ENCODE data around the gene SLC22A8.
"Not testable (repeated sequence)": the region's sequence is repeated elsewhere in the genome, so short reads cannot be mapped to it uniquely, and the experiment has no call there.

Gene SLC22A8, protein sequence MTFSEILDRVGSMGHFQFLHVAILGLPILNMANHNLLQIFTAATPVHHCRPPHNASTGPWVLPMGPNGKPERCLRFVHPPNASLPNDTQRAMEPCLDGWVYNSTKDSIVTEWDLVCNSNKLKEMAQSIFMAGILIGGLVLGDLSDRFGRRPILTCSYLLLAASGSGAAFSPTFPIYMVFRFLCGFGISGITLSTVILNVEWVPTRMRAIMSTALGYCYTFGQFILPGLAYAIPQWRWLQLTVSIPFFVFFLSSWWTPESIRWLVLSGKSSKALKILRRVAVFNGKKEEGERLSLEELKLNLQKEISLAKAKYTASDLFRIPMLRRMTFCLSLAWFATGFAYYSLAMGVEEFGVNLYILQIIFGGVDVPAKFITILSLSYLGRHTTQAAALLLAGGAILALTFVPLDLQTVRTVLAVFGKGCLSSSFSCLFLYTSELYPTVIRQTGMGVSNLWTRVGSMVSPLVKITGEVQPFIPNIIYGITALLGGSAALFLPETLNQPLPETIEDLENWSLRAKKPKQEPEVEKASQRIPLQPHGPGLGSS

DNA sequence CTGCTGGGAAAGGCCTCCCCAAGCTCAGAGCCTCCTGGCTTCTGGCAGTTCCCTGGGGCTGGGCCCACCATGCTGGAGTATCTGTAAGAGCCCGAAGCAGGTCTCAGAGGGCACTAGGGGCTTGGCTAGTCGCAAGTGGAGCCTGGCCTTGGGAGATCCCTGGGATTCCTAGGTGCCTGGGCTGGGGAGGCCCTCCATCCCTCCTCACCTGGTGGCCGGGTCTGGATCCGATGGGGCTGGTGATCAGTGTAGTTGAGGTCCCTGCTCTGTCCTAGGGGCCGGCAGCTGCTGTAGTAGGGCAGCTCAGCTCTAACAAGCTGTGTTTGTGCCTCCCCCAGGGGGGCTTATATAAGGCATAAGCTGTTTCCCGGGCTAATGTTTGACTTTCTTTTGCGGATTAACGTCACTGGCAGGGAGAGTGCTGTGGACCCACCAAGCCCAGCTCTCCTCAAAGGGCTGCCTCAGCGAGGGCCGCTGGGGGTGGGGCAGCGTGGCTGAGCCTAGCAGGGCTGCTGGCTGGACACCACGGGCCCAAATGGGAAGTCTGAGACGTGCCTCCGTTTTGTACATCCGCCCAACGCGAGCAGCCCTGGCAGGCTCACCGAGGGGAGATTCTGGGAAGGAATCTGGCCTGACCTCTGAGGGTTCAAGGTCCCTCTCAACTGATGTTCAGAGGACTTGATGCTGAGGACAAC is at the start of gene SLC22A8:
Gene SLC22A8, minus strand, starts transcription at position 321 of the 695 bp plus-strand sequence. CDS start 883 bp downstream, outside the sequence.
- no peak for DNase-seq

DNA sequence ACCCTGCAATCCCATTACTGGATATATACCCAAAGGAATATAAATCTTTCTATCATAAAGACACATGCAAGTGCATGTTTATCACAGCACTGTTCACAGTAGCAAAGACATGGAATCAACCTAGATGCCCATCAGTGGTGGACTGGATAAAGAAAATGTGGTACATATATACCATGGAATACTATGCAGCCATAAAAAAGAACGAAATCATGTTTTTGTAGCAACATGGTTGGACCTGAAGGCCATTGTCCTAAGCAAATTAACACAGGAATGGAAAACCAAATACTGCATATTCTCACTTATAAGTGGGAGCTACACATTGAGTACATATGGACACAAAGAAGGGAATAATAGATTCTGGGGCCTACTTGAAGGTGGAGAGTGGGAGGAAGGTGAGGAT is 30.6 kb upstream of the SLC22A8 start:
- not testable (repeated sequence) for DNase-seq

DNA sequence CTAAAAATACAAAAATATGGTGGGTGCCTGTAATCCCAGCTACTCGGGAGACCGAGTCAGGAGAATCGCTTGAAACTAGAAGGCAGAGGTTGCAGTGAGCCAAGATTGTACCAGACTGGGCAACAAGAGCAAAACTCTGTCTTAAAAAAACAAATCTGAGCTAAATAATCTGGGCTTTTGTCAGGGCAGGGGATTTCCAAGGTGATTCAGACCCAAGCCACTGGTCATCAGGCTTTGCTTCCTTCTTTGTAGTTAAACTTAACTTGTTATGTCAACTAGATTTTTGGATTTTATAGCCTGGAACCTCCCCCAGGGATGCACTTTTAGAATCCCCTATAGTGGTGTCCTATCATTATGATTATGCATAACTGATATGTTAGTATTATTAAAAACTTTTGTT is 27.0 kb upstream of the SLC22A8 start:
- DNase-seq: no peak

DNA sequence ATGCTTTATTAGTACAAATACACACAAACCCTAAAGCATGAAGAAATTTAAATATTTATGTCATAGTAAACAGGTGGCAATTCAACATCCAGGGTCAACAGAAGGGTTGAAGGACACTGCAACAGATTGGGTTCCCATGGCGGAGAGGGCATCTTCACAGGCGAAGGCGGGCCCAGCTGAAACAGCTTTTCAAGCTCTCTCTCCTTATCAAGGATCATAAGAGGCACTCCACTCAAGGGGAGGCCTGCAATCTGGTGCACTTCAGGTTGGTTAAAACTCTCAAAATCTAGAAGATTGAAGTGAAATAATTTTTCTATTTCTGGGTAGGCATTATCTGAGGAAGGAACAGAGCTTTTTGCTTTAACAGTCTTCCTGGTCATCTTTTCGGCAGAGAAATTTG is 16.8 kb upstream of the SLC22A8 start:
- DNase-seq: no peak

DNA sequence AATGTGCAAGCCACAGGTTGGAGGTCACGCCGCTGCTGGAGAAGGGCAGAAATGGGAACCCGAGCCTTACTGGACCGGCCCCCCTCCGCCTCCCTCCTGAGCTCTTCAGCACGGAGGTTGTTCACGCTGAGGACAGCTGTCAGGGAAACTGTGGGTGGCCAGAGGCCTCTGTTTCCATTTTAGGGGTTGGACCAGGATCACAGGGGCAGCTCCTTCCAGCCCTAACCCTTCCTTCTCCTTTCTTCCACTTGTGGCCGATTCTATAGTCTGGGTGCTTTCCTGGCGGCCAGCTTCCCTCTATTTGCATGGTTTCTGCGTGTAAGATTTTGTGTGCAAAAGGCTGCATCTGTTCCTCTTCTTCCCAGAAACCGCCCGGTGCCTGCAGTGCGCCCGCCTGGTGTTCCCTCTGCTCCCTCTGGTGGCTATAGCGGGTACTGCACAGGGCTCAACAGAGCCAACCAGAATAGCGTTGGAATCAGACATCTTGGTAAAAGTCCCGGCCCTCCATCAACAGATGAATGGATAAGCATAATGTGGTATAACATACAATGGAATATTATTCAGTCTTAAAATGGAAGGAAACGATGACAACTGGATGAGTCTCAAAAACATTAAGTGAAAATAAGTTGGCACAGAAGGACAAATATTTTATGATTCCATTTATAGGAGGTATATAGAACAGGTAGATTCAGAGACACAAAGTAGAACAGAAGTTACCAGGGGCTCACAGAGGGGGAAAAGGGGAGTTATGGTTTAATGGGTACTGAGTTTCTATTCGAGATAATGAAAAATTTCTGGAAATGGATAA is 8.4 kb upstream of the SLC22A8 start:
- peak; percentile 59 for DNase-seq

DNA sequence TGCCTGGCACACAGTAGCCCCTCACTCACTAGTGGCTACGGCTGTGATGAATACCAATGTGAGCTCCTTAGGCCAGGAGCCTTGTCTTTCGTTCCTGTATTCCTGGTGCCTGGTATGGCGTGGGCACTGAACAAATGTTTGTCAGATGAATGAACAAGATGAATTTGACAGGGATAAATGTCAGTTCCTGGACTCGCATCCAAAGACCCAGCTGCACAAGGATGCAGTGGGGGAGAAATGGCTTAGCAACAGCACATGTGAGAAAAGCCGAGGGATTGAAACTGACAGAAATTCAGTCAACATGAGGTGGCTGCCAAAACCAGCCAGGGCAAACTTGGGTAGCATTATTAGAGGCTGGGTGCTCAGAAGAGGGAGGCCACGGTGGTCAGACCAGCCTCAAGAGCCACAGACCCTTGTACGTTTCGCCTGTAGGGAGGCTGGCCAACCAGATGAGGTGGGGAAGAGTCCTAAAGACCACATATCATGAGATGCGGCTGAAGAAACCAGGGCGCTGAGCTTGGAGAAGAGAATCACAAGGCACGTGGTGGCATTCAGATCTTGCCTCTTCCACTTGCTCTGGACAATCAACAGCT is 7.7 kb upstream of the SLC22A8 start:
- DNase-seq: no peak

DNA sequence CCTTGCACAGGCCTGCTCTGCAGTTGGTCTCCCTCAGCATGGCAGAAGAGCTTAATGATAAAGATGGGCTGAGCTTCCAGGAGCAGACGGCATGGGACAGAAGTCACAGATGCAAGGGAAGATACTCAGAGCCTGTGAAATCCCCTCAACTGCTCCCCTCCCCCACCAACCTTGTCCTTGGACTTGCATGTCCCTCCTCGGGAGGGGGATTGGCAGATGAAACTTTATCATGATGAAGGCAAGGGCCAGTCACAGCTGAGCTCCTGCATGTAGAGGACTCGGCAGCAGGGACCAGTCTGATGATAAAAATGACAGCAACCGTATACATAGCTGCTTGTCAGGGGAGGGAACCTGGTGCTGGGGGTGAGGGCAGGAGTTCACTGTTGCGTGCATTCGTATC is 6.8 kb upstream of the SLC22A8 start:
- no peak for DNase-seq

DNA sequence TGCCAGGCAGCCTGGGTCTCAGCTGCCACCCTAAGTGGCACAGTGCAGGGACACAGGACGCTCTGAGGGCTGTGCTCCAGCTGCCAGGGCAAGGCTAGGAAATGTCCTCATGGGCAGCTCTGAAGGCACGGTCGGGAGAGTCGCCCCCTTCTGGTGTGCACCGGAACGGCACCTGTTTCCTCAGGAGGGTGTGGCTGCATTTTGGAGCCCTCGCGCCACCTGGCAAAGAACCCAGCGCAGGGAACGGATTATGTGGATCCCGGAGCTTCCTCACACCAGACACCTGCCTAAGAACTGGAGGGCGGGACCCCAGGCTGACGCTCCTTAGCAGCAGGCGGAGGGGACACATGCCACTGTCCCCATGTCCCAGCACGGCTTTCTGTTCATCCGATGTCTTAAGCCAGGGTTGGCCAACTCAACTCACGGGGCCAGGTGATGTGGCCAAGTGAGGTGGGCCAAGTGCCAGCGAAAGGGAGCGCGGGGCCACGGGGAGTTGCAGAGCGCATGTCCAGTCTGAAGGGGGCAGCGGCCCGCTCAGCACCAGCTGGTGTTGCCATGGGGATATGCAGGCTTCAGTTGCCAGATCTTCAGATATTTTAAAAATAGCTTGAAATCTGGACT is 5.1 kb upstream of the SLC22A8 start:
- no peak for DNase-seq

DNA sequence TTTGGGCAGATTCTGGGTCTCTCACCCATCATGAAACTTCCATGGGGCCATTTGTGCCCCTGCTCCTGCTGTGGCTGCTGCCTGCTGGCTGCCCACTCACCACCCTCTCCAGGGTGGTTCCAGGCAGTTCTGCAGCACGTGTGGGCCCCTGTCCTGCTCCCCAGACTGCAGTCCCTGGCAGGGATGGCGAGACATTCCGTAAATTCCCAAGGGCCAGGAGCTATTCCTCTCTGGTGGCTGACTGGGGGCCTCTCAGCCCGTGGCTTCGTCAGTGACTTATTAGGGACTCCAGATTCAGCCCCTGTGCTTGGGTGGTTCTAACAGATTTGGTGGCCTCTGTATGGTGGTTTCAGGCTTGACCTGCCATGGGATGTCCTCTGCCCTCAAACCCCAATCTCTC is 3.9 kb upstream of the SLC22A8 start:
- DNase-seq: no peak

DNA sequence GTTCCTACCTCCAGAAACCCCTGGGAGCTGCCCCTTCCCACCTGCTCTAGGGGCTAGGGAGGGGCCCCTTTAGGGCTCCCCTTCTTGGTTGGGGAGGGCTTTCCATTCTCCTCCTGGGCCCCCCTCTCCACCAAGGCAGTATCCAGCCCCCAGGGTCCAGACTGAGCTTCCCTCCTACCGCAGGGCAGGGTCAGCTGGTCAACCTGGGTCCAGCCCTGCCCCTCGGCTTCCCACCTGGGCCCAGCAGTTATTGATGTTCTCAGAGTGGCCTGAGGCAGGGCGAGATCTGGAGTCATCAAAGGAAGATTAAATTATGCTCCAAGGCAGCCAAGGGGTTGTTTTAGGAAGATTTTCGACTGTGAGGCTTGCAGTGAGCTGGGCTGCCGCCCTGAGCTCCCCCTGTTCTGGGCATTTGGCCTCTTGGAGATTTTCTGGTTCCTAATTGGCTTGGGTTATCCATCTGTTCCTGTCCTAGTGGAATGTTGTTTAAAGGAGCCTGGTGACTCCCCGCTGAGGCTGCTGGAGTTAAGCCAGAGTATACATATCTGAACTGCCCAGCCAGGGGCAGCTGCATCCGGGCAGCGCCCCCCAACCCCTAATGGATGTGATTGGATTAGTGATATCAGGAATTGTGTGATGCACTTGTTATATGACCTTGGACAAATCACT is 1.8 kb upstream of the SLC22A8 start:
- DNase-seq: peak; percentile 4

DNA sequence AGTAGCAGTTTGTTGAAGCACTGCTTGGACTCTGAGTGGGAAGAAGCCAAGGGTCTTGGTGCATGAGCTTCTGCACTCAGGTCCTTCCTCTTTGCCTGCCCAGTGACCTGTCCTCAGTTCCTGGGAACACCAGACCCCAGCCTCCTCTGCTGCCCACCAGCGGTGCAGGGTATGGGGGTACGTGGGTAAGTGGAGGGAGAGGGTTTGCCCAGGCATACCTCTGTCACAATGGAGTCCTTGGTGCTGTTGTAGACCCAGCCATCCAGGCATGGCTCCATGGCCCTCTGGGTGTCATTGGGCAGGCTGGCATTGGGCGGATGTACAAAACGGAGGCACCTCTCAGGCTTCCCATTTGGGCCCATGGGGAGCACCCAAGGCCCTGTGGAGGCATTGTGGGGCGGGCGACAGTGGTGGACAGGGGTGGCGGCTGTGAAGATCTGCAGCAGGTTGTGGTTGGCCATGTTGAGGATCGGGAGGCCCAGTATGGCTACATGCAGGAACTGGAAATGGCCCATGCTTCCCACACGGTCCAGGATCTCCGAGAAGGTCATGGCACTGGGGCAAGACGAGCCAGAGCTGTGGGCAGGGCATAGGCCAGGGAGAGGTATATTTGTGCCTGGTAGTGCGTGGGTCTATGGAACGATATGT is 1.1 kb downstream of the SLC22A8 start:
- DNase-seq: no peak

DNA sequence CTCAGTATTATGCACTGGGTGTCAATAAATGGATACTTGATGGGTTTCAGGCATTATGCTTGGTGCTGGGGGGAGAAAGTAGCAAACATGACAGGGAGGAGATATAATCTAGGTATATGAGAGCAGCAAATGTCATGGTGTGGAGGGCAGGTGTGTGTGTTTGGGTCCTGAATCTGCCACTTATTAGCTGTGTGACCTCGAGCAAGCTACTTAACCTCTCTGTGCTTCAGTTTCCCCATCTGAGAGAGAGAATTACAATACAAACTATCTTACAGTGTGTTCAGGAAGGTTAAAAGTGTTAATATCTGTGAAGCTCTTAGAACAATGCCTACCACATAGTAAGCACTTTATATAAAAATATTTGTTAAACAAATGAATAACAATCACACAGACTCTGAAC is 2.8 kb downstream of the SLC22A8 start:
- DNase-seq: no peak

DNA sequence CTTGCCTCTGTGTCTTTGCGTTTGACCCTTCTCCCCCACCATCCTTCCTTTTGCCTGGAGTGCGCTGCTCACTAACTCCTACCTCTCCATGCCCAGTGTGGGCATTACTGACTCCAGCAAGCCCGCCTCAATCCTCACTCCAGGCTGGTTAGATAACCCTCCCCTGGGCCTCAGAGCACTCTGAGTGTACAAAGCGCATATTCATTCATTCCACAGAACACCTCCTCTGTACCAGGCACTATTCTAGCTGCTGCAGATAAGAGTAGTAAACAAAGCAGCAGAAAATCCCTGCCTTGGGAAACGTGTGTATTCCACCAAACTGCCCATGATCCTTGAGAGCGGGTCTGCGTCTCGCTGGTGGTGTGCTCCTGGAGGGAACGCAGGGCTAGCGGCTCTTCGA is 3.2 kb downstream of the SLC22A8 start:
- DNase-seq: no peak

DNA sequence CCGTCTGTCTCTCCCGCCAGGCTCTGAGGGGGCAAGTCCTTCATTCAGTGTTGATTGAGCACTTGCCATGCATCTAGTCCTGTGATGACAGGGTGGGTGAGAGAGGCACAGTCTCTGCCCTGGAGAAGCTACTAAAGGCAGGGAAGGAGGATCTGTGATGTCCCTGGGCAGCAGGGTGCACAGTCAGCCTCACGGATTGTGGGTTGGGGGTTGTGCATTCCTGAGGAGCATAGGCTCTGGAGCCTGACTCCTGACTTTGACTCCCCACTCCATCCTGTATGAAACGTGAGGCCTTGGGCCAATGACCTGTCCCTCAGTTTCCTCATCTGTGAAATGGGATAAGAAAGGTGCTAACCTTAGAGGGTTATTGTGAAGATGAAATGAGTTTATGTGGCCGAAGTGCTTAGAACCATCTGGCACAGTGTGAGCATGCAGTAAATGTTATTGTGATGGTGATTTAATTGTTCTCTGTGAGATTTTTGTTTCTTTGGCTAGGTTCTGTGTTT is 4.7 kb downstream of the SLC22A8 start:
- DNase-seq: no peak

DNA sequence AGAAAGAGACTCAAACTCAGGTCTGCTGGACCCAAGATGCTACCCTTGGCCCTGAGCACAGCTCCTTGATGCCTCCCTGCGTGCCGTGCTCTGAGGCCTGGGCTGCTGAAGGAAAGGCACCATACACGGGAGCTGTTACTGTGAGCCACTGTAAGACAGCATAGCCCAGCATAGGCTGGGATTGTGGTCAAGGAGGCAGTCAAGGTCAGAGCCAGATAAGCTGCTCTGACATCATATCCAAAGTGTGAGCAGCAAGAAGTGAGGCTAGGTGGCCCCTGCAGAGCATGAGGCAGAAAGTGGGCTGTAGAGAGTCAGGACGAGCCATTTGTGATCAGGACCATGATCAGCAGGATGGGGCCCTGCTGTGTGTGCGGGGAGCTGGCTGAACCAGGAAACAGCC is 7.7 kb downstream of the SLC22A8 start:
- no peak for DNase-seq

DNA sequence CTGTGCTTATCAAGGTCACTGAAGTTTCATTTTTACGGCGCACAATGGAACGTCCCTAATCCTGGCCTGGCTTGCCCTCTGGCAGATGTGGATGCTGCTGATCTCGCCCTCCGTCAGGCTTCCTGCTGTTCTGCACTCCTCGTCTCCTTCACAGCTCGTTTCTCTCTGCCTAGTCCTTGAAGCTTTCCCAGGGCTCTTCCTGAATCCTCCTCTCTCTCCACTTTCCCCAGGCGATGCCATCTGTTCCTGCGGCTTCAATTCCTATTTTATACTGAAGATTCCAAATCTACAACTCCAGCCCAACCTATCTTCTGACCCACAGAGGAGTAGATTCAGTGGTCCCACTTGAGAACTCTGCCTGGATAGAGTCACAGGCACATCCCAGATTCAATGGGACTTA is 14.2 kb downstream of the SLC22A8 start:
- no peak for DNase-seq

DNA sequence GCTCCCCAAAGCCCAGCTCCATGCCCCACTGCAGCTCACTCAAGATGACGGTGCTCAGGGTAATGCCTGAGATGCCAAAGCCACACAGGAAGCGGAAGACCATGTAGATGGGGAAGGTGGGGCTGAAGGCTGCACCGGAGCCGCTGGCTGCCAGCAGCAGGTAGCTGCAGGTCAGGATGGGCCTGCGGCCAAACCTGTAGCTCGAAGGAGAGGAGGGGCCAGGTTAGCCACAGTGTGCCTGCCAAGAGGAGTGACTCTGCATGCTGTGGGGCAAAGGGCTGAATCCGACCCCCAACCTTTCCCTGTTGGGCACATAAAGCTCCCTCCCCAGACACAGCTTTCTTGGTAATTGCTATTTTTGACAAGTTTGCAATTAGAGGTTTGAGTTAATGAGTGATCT is 16.0 kb downstream of the SLC22A8 start:
- DNase-seq: no peak

DNA sequence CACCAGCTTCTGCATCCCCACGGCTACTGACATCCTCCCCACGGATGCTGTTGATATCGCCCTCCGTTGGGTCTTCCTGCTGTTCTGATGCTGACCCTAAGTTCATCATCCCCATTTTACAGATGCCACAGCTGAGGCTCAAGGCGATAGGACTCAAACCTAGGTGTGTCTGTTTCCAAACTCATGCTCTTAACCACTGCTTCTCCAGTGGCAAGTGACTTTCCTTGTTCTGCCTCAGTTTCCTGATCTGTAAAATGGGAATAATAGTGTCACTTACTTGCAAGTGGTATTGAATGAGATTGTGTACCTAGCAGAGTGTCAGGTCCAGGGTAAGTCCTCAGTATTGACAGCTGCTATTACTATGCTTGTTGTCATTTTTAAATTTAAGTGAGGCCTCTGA is 16.5 kb downstream of the SLC22A8 start:
- DNase-seq: no peak

DNA sequence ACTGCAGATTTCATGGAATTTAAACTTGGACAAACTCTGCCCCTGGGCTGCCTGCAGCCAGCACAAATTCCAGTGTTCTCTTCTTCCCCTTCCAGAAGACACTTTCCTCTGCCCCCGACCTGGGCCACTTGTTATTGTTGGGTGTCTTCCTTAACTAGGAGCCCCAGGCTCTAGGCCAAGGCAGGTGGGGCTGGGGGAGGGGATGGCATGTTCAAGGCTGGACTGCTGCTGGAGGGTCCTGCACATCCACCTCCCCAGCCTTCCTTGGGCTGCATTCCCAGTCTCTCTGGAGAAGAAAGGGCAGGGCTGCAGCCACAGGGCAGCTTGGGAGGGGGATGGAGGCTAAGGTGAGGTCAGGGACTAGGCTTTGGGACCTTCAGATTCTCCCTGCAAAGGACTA is 19.4 kb downstream of the SLC22A8 start:
- DNase-seq: no peak

DNA sequence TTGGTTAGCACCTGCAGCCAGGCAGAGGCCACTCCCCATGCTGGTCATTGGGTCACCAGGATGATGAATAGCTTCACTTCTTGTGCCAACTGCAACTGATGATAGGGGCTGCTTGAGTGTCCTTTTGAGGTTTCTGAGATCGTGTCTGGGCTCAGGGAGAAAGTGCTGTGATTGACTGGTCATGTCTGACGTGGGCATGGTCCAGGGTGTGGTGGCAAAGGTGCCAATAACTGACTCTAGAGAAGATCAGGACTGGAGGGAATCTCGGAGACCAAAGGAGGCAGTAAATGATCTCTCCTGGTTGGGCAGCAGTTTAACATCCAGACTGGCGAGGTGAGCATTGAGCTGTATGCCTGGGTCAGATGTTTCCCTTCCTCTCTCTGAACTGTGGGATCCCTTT is 20.9 kb downstream of the SLC22A8 start:
- DNase-seq: no peak

DNA sequence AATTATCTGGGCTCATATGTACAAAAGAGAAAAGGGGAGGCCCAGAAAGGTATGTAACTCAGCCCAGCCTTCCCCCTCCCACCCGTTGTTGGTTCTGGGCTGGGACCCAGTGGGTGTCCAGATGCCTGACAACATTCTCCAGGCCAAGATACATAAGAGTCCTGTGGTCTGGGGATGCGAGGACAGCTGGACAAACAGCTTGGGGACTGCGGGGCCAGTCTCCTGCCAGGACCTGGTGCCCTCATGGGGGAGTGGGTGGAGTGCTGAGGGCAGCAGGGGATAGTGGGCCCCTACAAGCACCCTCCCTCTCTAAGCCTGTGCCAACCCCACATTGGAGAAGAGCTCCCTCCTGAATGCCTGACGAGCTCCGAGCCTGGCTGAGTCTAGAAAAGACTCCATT is 27.4 kb downstream of the SLC22A8 start:
- DNase-seq: no peak
